Colonic mucosa (tissue), 4 donors: Measurements from ENCODE around the gene SH3PXD2A. TPM values are rescaled to one million over a fixed set of nuclear protein-coding genes. Genes with fewer than 3 reads are reported as not detected.

ENCODE experiments used
- DNase-seq: peaks from one replicate; pipeline ENCODE4 v3.0.0-alpha.2; 2020
- H3K27ac ChIP-seq: fragments of 200-600 bp; one replicate; pipeline ENCODE4 v1.8.0; 2021
- H3K27me3 ChIP-seq: fragments of 200-600 bp; one replicate; pipeline ENCODE4 v1.8.0; 2021
- H3K36me3 ChIP-seq: fragments of 200-600 bp; one replicate; pipeline ENCODE4 v1.8.0; 2021
- H3K4me1 ChIP-seq: fragments of 200-600 bp; one replicate; pipeline ENCODE4 v1.8.0; 2021; ENCODE audit warnings: mild to moderate bottlenecking
- H3K4me3 ChIP-seq: fragments of 200-600 bp; one replicate; pipeline ENCODE4 v1.8.0; 2021
- H3K9ac ChIP-seq, 2 donors: one replicate each; pipeline ENCODE4 v1.7.0; 2013; ENCODE audit warnings: control low read depth in 2 of 2, low read depth in 2 of 2, low read length in 2 of 2
- H3K9me3 ChIP-seq: fragments of 200-600 bp; one replicate; pipeline ENCODE4 v1.8.0; 2021
- CTCF ChIP-seq: fragments of 200-600 bp; IDR thresholded peaks from one replicate; pipeline ENCODE4 v1.8.0; 2022; ENCODE audit warnings: antibody characterized with exemption, mild to moderate bottlenecking
- intact Hi-C: fragments of 100-400 bp; cut with DNase I; formaldehyde crosslinking; loops from one replicate; pipeline ENCODE4 v1.14.1; 2022
- total RNA-seq, 2 donors: library from RNA; stranded (reverse); fragmentation: NEBNext Ultra II Directional in 1 of 2; extraction: Animal tissue kit (Norgen Biotek cat#: 25700) in 1 of 2; gene quantifications; one replicate each; pipeline ENCODE4 v1.2.1, GENCODE V29; 2021
- donor health status: healthy.
- donor health status: DM: no; HTN: no; CAD: no.
- donor health status: DM: no; HTN: no; CAD: no.

Gene SH3PXD2A
- total RNA-seq, 2 donors from 2014 or later = 37.5 to 40.8 TPM

GRCh38 chr10:103843854-103844570 lies 11.4 kb downstream of the SH3PXD2A start:
- no peak for TF ChIP-seq CTCF
- no peak overlapping the region for H3K9ac ChIP-seq
- H3K4me1 ChIP-seq = peaks cover 36% of the 10 kb centered on the region
- no peaks in the 10 kb centered on the region for H3K36me3 ChIP-seq
- intact Hi-C loops = no loop called here
- DNase-seq = peak; percentile 50
- no peak overlapping the region for H3K4me3 ChIP-seq
- no peaks in the 10 kb centered on the region for H3K9me3 ChIP-seq
- H3K27ac ChIP-seq = peak overlapping the region; percentile 5
- no peaks in the 10 kb centered on the region for H3K27me3 ChIP-seq

DNA sequence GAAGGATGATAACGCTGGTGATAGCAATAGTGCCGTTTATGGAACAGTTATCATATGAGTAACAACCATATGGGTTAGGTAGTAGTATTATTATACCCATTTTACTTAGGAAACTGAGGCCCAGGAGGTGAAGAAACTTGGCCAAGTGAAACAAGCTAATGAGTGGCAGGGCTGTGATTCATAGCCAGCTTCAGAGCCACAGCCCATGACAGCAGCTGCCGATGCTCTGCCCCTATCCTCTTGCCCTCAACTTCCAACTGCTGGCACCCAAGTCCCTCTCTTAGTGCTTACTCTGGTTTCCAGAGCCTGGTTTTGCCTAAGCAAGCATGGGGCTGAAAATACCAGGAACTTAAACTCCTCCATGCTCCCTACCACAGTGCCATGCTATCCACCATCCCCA lies 12.3 kb downstream of the SH3PXD2A start:
- intact Hi-C loops = no loop called here
- Histone ChIP-seq H3K9ac (peak overlapping the region in 1 of 2 donors; percentile 41), H3K4me1 (peaks cover 42% of the 10 kb centered on the region), H3K4me3 (no peak overlapping the region), H3K27me3 (no peaks in the 10 kb centered on the region), H3K9me3 (no peaks in the 10 kb centered on the region), H3K27ac (peak overlapping the region; percentile 0), H3K36me3 (no peaks in the 10 kb centered on the region)
- DNase-seq = no peak
- TF ChIP-seq CTCF = no peak

DNA sequence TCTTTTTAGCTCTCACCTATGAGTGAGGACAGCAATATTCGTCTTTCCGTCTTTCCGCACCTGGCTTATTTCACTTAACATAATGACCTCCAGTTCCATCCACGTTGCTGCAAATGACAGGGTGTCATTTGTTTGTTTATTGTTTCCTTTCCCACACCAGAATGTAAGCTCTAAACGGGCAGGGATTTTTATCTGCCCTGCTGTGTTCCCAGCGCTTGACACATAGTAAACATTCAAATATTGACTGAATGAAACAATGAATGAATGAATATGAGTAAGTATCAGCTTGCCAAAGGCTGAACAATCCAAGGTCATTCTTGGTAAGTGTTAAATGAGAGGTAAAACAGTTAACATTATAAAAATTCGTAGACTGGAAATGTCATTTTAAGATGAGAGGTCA lies 12.8 kb downstream of the SH3PXD2A start:
- peak; percentile 21 for DNase-seq
- intact Hi-C loops = no loop called here
- no peaks in the 10 kb centered on the region for H3K36me3 ChIP-seq
- H3K27ac ChIP-seq = peak overlapping the region; percentile 0
- H3K9me3 ChIP-seq = no peaks in the 10 kb centered on the region
- no peak for TF ChIP-seq CTCF
- H3K27me3 ChIP-seq = no peaks in the 10 kb centered on the region
- peak overlapping the region in 1 of 2 donors; percentile 41 for H3K9ac ChIP-seq
- H3K4me3 ChIP-seq = no peak overlapping the region
- peaks cover 44% of the 10 kb centered on the region for H3K4me1 ChIP-seq

DNA sequence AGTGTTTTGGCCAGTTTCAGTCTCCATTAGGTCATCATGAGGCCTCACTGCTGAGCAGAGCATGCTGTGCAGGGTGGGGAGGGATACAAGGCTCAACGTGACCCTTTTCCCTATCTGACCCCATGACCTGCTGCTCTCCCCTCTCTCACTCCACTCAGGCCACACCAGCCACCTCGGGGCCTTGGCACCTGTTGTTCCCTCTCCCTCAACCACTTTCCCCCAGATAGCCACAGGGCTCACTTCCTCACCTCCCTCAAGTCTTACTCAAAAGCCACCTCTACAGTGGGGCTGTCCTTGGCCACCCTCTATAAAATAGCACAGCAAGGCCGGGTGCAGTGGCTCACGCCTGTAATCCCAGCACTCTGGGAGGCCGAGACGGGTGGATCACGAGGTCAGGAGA lies 13.9 kb downstream of the SH3PXD2A start:
- Histone ChIP-seq H3K4me3 (no peak overlapping the region), H3K9ac (peak overlapping the region in 1 of 2 donors; percentile 78), H3K4me1 (peaks cover 42% of the 10 kb centered on the region), H3K36me3 (no peaks in the 10 kb centered on the region), H3K27ac (no peak overlapping the region), H3K9me3 (no peaks in the 10 kb centered on the region), H3K27me3 (no peaks in the 10 kb centered on the region)
- no peak for TF ChIP-seq CTCF
- intact Hi-C loops = no loop called here
- DNase-seq = no peak

- no peak for TF ChIP-seq CTCF
- Histone ChIP-seq H3K27me3 (no peaks in the 10 kb centered on the region), H3K9ac (peak overlapping the region in 1 of 2 donors; percentile 78), H3K27ac (peak overlapping the region; percentile 46), H3K4me3 (no peak overlapping the region), H3K36me3 (no peaks in the 10 kb centered on the region), H3K4me1 (peaks cover 38% of the 10 kb centered on the region), H3K9me3 (no peaks in the 10 kb centered on the region)
- DNase-seq = no peak
- intact Hi-C loops = no loop called here
Observed at GRCh38 chr10:103840740-103841070, 14.7 kb downstream of the SH3PXD2A start.
